GM20431 (cell line): ENCODE results near the gene HERC4.
"Not testable (repeated sequence)": the region's sequence is repeated elsewhere in the genome, so short reads cannot be mapped to it uniquely, and the experiment has no call there.

ENCODE experiments used
- in situ Hi-C: fragments of 300-500 bp; cut with MseI, MboI; formaldehyde crosslinking; loops from one replicate; pipeline ENCODE4 v1.15.0; 2020; ENCODE audit warnings: low sequenced_read_pairs; ENCODE audit not compliant: unreplicated experiment

Gene HERC4

DNA sequence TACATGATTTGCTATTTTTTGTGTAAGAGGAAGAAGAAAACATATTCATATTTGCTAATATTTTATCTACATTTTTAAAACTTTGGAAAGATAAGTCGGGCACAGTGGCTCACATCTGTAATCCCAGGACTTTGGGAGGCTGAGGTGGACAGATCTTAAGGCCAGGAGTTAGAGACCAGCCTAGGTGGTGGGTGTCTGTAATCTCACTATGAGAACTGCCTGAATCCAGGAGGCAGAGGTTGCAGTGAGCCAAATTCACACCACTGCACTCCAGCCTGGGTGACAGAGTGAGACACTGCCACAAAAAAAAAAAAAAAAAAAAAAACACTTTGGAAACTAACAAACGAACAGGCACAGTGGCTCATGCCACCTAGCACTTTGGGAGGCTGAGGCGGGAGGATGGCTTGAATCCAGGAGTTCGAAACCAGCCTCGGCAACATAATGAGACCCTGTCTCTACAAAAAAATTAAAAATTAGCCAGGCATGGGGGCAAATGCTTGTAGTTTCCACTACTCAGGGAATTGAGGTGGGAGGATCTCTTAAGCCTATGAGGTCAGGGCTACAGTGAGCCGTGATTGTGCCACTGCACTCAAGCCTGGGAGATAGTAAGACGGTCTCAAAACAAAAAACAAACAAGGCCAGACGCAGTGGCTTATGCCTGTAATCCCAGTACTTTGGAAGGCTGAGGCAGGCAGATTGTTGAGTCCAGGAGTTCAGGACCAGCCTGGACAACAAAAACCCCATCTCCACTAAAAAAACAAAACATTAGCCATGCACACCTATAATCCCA lies 25.6 kb downstream of the HERC4 start:
- in situ Hi-C loops, result no loop called here

DNA sequence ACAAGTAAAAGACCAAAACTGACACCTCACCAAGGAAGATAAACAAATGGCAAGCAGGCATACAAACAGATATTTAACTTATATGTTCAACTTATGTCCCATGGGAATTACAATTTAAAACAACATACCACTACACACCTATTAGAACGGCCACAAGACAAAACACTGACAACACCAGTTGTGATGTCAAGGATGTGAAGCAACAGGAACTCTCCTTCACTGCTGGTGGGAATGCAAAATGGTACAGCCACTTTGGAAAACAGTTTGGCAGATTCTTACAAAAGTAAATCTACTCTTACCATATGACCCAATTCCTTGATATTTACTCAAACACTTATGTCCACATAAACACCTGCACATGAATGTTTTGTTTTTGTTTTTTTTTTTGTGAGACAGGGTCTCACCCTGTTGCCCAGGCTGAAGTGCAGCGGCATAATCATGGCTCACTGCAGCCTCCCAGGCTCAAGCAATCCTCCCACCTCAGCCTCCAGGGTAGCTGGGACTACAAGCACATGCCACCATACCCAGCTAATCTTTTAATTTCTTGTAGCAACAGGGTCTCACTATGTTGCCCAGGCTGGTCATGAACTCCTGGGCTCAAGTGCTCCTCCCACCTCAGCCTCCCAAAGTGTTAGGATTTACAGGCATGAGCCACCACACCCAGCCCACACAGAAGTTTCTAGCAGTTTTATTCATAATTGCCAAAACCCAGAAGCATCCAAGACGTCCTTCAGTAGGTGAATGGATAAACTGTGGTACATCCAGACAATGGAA lies 27.3 kb downstream of the HERC4 start:
- in situ Hi-C loops, result no loop called here

DNA sequence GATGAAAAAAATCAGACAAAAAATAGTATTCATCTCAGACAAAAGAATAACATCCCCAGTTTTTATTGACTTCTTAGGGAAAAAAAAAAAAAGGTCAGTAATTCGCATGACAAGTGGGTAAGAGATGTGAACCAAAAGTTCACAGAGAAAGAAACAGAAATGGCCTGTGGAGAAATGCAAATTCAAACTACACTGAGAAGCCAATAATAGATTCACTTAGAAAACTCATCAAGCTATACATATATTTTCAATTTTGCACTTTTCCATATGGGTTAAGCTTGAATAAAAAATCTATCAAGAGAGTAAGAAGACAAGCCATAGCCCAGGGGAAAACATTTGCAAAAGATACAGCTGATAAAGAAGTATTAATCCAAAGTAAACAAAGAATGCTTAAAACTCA lies 28.0 kb downstream of the HERC4 start:
- in situ Hi-C loops, result no loop called here

DNA sequence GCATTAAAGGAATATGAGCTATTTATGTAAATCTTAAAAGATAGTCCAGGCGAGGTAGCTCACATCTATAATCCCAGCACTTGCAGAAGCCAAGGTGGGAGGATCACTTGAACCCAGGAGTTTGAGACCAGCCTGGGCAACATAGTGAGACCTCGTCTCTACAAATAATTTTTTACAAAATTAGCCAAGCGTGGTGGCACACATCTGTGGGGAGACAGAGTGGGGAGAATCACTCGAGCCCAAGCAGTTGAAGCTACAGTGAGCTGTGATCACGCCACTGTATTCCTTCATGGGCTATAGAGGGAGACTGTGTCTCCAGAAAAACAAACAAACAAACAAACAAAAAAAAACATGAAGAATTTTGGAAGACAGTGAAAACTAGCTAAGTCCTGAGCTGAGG lies 28.4 kb downstream of the HERC4 start:
- in situ Hi-C loops, result no loop called here

DNA sequence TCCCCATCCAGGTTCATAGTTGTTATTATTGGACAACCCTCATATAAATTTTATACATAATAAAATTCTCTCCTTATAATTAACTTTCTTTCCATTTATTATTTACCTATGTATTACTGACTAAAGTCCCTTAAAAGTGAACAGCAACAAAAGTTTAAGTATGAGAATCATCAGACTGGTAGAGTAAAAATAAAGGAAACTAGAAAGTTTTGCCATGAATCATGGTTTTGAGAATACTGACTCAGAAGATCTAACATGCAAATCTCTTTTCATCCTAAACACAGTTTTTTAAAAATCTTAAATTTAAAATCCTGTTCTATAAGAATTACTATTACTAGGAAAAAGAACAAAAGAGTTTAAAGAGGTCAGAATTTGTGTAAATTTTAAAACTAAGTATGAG lies 32.1 kb downstream of the HERC4 start:
- in situ Hi-C loops, result no loop called here

DNA sequence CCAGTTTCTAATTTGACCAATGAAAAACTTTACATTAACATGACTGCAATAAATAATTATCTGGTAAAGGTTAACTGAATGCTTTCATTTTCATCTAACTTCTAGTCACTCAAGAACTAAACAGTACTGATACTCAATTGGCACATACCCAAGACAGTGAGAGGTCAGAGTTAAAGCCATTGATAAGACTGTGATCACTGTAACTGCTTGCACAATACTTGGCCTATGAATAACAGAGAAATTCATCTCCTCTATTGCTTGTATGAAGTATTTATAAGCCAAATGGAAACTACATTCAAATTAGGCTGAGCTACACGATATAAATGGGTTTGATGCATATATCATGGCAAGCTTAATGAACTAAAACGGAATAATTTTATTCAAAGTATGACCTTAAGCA lies 43.0 kb downstream of the HERC4 start:
- in situ Hi-C loops, result no loop called here

DNA sequence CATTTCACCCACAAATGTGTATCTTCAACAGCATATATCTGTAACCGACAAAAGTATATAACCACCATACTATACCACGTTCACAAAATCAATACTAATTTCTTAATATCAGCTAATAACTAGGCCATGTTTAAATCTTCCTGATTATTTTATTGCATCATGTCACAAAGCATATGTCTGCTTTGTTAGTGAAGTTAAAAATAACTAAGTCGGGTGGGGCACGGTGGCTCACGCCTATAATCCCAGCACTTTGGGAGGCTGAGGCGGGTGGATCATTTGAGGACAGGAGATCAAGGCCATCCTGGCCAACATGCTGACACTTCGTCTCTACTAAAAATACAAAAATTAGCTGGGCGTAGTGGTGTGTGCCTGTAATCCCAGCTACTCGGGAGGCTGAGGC lies 47.7 kb downstream of the HERC4 start:
- in situ Hi-C loops, result no loop called here

DNA sequence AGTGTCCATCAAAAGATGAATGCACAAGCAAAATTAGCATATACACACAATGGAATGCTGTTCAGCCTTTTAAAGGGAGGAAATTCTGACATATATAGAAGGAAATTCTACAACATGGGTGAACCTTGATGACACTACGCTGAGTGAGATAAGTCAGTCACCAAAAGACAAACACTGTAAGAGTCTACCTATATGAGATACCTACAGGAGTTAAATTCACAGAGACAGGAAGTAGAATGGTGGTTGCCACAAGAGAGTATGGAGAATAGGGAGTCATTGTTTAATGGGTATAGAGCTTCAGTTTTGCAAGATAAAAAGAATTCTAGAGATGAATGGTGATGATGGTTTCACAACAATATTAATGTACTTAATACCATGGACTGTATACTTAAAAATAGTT lies 51.8 kb downstream of the HERC4 start:
- in situ Hi-C loops, result no loop called here

DNA sequence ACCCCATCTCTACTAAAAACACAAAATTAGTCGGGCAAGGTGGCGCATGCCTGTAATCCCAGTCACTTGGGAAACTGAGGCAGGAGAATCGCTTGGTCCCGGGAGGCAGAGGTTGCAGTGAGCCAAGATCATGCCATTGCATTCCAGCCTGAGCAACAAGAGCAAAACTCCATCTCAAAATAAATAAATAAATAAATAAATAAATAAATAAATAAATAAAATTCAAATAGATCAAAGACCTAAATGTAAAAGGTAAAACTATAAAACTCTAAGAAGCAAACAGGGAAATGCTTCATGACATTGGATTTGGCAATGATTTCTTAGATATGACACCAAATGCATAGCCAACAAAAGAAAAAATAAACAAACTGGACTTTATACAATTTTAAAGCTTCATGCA lies 52.8 kb downstream of the HERC4 start:
- in situ Hi-C loops, result not testable (repeated sequence)

DNA sequence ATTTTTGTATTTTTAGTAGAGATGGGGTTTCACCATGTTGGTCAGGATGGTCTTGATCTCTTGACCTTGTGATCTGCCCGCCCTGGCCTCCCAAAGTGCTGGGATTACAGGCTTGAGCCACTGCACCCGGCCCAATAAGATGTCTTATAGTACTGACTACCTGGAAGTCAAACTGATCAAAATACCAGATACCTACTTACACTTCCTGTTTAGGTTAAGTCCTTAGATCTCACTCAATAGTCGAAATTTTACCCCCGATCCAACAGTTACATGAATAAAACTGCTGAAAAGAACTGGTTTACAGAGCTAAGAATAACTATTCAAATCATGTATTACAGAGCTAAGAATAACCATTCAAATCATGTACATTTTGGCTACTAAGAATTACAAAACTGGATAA lies 58.6 kb downstream of the HERC4 start:
- in situ Hi-C loops, result not testable (repeated sequence)

DNA sequence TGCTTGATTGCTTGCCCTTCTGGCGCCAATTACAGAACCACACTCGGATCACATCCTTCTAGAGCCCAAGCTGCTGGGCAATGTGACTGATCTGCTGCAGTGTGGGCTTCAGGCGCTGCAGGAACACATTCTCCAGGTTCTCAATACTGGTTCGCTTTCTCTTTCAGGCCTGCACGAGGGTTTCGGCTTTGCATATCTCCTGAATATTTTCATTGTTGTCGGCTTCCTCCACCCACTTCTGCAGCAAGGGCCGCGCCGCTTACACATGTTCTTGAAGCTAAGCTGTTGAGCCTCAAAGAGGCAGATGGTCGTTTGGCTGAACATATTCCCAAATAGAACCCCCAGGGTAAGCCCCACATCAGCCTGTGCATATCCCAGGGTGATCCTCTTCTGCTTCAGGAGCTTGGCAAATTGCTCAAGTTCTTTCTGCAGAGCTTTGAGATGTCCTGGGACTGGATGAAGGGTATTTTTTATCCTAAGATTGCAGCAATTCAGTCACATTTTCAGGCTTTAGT lies 64.6 kb downstream of the HERC4 start:
- in situ Hi-C loops, result no loop called here

DNA sequence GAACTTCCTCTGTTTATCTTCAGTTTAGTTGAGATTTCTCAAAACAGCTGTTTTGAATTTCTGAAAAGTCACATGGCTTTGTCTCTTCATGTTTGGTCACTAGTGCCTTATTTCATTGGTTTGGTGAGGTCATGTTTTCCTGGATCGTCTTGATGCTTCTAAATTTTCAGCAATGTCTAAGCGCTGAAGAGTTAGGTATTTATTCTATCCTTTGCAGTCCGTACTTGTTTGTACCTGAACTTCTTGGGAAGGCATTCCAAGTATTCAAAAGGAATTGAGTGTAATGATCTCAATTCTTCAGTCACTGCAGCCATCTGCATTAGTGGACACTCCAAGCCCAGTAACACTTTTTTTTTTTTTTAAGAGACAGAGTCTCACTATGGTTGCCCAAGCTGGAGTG lies 67.7 kb downstream of the HERC4 start:
- in situ Hi-C loops, result no loop called here

DNA sequence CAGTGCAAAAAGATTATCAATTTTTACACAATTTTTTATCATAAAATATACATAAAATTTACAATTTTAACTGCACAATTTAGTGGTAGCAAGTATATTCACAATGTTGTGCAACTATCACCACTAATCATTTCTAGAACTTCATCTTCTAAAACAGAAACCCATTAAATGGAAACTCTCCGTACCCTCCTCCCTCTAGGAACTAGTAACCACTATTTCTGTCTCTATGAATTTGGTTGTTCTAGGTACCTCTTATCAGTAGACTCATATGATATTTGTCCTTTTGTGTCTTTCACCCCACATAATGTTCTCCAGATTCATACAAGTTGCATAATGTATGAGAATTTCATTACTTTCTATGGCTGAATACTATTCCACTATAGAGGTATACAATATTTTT lies 73.5 kb downstream of the HERC4 start:
- in situ Hi-C loops, result no loop called here

DNA sequence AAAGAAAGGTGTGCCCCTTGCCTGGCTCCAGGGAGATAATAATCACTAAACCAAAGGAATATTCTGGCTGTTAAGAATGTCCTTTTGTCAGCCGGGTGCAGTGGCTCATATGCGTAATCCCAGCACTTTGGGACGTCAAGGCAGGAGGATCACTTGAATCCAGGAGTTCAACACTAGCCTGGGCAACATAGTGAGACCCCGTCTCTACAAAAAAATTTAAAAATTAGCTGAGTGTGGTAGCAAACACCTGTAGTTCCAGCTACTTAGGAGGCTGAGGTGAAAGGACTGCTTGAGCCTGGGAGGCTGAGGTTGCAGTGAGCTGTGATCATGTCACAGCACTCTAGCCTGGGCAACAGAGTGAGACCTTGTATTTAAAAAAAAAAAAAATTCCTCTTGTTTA lies 74.1 kb downstream of the HERC4 start:
- in situ Hi-C loops, result no loop called here

DNA sequence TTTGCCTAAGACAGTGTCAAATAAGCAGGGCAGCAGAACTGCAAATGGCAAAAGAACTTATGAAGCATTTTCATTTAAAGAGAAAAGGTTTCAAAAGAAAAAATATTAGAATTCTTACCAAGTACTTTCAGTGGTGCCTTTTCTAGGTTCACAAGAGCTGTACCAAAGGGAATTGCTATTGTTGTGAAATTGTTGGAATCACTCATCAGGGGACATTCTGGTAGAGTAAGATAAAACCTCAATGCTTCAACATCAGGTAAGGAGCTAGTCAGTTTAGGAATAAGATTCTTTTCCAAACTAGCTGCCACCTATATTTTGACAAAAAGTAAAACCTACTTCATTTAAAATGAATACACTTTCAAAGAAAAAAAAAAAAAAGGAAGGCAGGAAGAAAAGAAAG lies 85.0 kb downstream of the HERC4 start:
- in situ Hi-C loops, result no loop called here

DNA sequence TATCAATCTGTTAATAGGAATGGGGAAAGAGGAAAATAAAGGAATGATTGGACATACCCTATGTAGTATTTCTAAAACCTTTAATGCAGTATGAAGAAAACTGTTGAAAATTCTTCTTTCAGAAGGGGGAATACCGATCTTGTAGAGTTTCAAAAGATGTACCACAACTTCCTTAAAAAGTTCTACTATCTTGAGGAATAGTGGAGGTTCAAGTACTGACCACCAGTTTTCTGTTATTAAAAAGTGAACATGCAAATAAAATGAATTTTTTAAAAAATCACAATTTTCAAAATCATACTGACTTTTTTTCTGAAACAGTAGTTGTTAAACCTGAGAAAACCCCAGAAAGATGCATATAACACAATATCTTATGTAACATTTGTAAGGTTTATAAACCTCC lies 86.5 kb downstream of the HERC4 start:
- in situ Hi-C loops, result no loop called here

DNA sequence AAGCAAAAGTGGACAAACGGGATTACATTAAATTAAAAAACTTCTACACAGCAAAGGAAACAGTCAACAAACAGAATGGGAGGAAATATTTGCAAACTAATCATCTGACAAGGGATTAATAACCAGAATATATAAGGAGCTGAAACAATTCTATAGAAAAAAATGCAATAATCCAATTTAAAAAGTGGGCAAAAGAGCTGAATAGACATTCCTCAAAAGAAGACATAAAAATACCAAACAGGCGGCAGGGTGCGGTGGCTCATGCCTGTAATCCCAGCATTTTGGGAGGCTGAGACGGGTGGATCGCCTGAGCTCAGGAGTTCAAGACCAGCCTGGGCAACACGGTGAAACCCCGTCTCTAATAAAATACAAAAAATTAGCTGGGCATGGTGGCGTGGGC lies 92.5 kb downstream of the HERC4 start:
- in situ Hi-C loops, result not testable (repeated sequence)

DNA sequence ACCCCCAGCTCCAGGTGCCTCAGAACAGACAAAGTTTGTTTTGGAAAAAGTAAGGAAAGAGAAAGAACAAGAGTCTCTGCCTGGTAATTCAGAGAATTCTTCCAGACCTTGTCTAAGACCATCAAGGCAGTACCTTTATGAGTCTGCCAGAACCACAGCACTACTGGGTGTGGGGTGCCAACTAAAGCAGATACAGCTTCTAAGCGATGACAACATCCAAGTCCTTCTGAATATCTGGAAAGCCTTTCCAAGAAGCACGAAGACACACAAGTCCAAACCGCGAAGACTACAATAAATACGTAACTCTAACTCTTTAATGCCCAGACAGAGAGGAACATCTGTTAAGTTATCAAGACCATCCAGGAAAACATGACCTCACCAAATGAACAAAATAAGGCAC lies 96.3 kb downstream of the HERC4 start:
- in situ Hi-C loops, result no loop called here

DNA sequence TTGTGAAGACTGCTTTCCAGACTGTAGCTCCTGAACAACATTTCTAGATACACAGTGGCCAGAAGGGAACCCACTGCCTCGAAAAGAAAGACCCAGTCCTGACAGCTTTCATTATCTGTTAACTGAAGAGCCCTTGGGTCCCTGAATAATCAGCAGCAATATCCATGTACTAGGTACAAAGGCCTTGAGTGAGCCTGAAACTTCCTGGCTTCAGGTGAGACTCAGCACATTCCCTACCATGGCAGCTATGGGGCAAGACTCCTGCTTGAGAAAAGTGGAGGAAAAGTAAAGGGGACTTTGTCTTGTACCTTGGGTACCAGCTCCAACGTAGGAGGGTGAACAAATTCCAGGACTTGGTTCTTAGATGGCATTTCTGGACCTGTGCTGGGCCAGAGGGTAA lies 97.8 kb downstream of the HERC4 start:
- in situ Hi-C loops, result no loop called here

DNA sequence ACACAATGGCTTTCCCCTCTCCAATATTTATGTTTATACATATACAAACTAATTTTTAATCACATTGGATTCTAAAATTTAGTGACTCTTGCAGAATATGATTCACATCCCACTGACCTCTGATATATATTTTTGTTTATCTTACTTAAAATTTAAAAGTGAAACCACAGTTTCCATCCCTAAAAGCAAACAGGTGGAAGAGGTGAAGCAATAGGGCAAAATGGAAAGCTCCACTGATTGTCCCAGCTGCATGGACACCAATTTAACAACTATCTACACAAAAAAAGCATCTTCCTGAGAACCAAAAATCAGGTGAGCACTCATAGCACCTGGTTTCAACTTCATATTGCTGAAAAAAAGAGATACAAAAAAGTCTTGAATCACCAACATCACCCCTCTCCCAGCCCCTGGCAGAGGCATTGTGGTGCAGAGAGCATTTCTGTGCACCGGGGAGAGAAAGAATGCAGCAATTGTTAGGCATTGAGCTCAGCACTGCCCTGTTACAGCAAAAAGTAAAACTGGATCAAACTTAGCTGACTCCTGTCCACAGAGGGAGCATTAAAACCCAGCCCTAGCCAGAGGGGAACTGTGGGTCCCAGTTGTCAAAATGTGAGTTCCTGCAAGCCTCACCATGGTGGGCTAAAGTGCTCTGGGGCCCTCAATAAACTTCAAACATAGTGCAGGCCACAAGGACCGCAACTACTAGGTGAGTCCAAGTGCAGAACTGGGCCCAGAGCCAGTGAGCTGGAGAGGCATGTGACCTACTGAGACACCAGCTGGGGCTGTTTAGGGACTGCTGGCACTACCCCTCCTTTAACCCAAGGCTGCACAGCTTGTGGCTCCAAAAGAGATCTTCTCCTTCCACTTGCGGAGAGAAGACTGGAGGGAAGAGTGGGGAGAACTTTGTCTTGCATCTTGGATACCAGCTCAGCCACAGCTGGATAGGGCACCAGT lies 98.5 kb downstream of the HERC4 start:
- in situ Hi-C loops, result no loop called here
